Activated T-cell treated with anti-CD3 and anti-CD28 coated beads, Interleukin-2, amount 50 U/mL, for 72 hours (primary cell): ENCODE data around the gene LSM7. TPM values are rescaled to one million over a fixed set of nuclear protein-coding genes. Genes with fewer than 3 reads are reported as not detected.

Source experiments
- ATAC-seq, 2 donors: fragments of 150-1000 bp; cut with Tn5 transposase; replicated peaks in 1 of 2; 2 replicates each; pipeline ENCODE4 v1.10.0; 2021; ENCODE audit warnings: moderate library complexity in 2 of 2, mild to moderate bottlenecking in 1 of 2
- DNase-seq, 2 donors: peaks; one replicate each; pipeline ENCODE4 v3.0.0; 2021 to 2022; ENCODE audit warnings: mixed read lengths in 1 of 2
- H3K27ac Mint-ChIP-seq: one replicate; pipeline ENCODE4 v1.8.0; 2022; ENCODE audit warnings: mild to moderate bottlenecking, moderate library complexity, mixed read lengths
- H3K27me3 Mint-ChIP-seq: one replicate; pipeline ENCODE4 v1.8.0; 2022; ENCODE audit warnings: low read depth, mixed read lengths
- H3K36me3 Mint-ChIP-seq, 2 donors: one replicate each; pipeline ENCODE4 v1.8.0; 2022; ENCODE audit warnings: mixed read lengths in 2 of 2, mild to moderate bottlenecking in 1 of 2; ENCODE audit not compliant: insufficient read depth in 2 of 2
- H3K4me1 Mint-ChIP-seq: one replicate; pipeline ENCODE4 v1.8.0; 2022; ENCODE audit warnings: low read depth, mixed read lengths
- H3K4me3 Mint-ChIP-seq, 2 donors: one replicate each; pipeline ENCODE4 v1.8.0; 2022; ENCODE audit warnings: mild to moderate bottlenecking in 2 of 2, mixed read lengths in 2 of 2, moderate library complexity in 2 of 2
- H3K9me3 Mint-ChIP-seq, 2 donors: one replicate each; pipeline ENCODE4 v1.8.0; 2022; ENCODE audit warnings: mixed read lengths in 2 of 2
- total RNA-seq, 2 donors: library from RNA; stranded (reverse); gene quantifications; one replicate each; pipeline ENCODE4 v1.2.3, GENCODE V29; 2022

LSM7 gene
- total RNA-seq, 2 donors from 2014 or later = 74.7 to 84.5 TPM

DNA sequence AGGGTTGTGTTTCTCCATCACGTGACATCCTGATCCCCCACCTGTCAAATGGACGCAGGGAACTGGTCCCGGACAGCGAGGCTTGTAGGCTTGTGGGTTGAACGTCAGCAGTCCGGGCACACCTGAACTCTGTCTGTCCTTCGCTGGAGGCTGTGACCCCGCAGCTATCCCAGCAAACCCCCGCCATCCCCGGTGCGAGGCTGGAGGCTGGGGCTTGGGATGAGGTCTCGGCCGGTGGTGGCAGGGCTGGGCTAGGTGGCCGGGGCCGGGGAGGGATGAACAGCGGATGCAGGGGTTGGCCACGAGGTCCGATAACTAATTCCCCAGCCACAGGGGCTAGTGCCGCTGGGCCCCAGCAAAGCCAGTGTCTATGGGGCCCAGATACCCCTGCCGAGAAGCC, 8.8 kb downstream of the LSM7 start:
- peaks cover 5 to 9% of the 10 kb centered on the region in 2 donors for H3K36me3 Mint-ChIP-seq
- H3K27me3 Mint-ChIP-seq = no peaks in the 10 kb centered on the region
- peaks cover 4% of the 10 kb centered on the region in 2 donors for H3K9me3 Mint-ChIP-seq
- H3K4me1 Mint-ChIP-seq = no peaks in the 10 kb centered on the region
- no peak overlapping the region for H3K4me3 Mint-ChIP-seq
- DNase-seq (no peak), ATAC-seq (no peak)
- no peak overlapping the region for H3K27ac Mint-ChIP-seq

DNA sequence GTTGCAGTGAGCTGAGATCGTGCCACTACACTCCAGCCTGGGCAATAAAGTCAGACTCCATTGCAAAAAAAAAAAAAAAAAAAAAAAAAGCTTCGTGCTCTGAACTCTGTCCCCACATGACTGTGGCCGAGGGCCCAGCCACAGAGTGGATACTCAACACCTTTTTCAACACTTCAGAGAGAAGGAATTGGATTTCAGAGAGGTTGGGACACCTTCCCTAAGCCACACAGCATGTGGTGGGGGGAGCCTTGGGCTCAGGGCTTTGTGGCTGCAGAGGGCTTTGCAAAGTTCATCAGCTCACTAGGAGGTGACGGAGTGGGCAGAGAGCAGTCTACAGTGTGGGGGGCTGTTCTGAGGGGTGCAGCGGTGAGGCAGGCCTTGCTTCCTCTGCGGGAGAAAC, 9.5 kb downstream of the LSM7 start:
- ATAC-seq = no peak

DNA sequence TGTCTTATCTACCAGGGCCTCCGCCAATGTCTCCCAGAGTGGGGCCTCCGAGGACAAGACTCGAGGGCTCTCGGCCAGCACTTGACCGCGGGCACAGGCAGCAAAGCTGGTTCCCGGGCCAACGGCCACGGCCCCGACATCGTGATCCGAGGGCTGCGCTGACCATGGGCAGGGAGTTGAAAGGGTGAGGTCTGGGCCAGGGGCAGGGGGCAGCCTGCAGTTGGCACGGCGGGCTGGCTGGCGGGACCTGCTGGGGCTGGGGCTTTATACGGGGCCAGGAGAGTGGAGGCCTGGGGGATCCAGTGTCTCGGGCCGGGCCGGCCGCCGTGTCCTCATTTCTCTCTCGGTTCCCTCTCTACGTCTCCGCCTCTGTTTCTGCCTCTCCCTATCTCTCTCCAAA, 10.6 kb downstream of the LSM7 start:
- peaks cover 12% of the 10 kb centered on the region for H3K27me3 Mint-ChIP-seq
- H3K9me3 Mint-ChIP-seq = peaks cover 4% of the 10 kb centered on the region in 2 donors
- DNase-seq = no peak
- ATAC-seq = no peak
- H3K4me3 Mint-ChIP-seq = no peak overlapping the region
- H3K27ac Mint-ChIP-seq = no peak overlapping the region
- peaks cover 6% of the 10 kb centered on the region in 2 donors for H3K36me3 Mint-ChIP-seq
- H3K4me1 Mint-ChIP-seq = no peaks in the 10 kb centered on the region

More for the DNA sequence above, 9.5 kb downstream of the LSM7 start:
- Mint-ChIP-seq H3K4me1 (no peaks in the 10 kb centered on the region), H3K9me3 (peaks cover 4% of the 10 kb centered on the region in 2 donors), H3K36me3 (peaks cover 6 to 9% of the 10 kb centered on the region in 2 donors), H3K27me3 (peaks cover under 1% of the 10 kb centered on the region), H3K27ac (no peak overlapping the region), H3K4me3 (no peak overlapping the region)
- DNase-seq = no peak

DNA sequence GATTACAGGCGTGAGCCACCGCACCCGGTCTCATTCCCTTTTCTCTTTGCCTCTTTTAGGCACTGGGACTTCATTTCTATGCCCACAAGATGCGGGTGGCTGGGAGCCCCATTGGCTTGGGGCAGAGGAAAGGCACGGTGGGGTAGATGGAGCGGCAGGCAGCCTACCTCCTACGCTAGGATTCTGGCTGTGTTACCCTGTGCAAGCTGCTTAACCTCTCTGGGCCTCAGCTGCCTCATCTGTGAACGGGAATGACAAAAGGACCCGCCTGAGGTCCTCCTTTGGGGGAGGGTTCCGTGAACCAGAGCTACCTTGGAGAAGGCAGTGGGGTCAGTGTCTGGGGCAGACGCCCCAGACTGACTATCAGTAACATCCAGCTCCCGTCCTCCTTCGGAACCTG, 11.1 kb downstream of the LSM7 start:
- H3K9me3 Mint-ChIP-seq = peaks cover 4% of the 10 kb centered on the region in 2 donors
- H3K27ac Mint-ChIP-seq = no peak overlapping the region
- DNase-seq (no peak), ATAC-seq (no peak)
- H3K36me3 Mint-ChIP-seq = peaks cover 6% of the 10 kb centered on the region in 2 donors
- H3K4me3 Mint-ChIP-seq = no peak overlapping the region
- peaks cover 12% of the 10 kb centered on the region for H3K27me3 Mint-ChIP-seq
- no peaks in the 10 kb centered on the region for H3K4me1 Mint-ChIP-seq

DNA sequence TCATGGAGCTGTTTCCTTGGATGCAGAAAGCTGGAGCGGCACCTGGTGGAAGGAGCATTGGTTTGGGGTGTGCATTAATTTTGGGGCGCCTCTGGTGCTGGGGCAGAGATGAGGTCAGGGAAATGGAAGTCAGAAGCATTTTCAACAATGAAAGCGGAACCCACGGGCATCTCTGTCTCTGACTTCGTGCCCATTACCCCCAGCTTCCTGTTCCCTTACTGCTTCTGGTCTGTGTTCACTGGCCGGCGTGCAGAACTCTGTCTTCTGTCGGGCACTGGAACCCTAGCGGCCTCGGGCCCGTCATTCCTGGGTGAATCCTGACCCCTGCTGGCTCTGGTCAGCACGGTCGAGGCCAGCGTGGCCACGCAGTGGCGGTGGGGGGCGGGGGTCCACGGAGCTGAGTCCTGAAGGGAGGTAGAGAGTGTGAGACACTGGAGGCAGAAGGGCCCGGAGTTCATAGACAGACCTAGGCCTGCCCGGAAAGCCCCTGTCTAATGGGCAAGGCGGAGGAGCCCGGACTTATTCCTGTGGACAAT, 12.5 kb downstream of the LSM7 start:
- H3K4me3 Mint-ChIP-seq = no peak overlapping the region
- peaks cover 4 to 6% of the 10 kb centered on the region in 2 donors for H3K36me3 Mint-ChIP-seq
- no peaks in the 10 kb centered on the region for H3K4me1 Mint-ChIP-seq
- H3K9me3 Mint-ChIP-seq = peaks cover 4% of the 10 kb centered on the region in 2 donors
- peaks cover 12% of the 10 kb centered on the region for H3K27me3 Mint-ChIP-seq
- ATAC-seq = peak; percentile 61 to 62
- no peak overlapping the region for H3K27ac Mint-ChIP-seq
- peak; percentile 36 to 42 for DNase-seq

DNA sequence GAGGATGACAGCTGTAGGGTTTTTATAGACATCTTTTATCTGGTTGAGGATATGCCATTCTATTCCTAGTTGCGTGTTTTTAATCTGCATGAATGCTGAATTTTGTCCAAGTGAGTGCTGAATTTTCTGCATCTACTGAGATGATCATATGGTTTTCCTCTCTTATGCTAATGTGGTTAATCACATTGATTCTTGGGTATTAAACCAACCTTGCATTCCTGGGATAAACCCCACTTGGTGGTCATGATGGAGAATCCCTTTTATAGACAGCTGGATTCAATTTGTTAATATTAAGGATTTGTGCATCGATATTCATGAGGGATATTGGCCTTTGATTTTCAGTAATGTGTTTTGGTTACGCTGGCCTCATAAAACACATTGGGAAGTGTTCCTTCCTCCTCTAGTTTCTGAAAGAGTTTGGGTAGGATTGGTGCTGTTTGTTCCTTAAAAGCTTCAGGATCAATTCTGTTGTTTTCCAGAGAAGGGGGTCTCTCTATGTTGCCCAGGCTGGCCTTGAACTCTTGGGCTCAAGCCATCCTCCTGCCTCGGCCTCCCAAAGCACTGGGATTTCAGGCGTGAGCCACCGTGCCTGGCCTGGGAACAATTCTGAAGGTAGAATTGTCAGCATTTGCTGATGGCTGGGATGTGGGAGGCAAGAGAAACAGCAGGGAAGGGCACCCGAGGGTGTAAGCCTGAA, 13.1 kb downstream of the LSM7 start:
- no peak for DNase-seq
- peaks cover 12% of the 10 kb centered on the region for H3K27me3 Mint-ChIP-seq
- H3K4me3 Mint-ChIP-seq = no peak overlapping the region
- ATAC-seq = no peak
- H3K4me1 Mint-ChIP-seq = no peaks in the 10 kb centered on the region
- H3K9me3 Mint-ChIP-seq = peaks cover 4% of the 10 kb centered on the region in 2 donors
- no peak overlapping the region for H3K27ac Mint-ChIP-seq
- peaks cover 4 to 6% of the 10 kb centered on the region in 2 donors for H3K36me3 Mint-ChIP-seq

DNA sequence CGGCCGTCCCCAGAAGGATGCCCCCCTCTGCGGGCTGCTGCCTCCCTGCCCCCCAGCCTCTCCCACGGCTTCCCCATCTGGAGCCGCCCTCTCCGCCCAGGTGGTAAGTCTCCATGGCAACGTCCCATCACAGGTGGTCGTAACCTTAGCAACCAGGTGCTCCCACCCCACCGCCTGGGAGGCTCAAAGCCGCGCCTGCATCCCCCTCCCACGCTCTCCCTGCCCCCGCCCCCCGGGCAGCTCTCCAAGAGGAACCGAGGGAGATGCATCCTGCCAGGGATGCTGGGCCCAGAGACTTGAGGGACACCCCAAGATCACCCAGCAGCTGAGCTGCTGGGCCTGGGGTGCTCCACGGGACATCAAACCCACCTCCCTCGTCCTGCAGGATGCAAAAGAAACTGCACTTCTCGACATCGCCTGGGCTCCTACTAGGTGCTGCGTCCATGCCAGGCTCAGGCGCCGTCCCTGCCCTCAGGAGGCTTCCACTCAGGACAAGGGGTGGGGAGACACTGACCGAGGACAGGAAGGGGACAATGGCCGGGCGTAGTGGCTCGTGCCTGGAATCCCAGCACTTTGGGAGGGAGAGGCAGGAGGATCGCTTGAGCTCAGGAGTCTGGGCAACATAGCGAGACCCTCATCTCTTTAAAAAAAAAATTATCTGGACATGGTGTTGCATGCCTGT, 15.4 kb downstream of the LSM7 start:
- Mint-ChIP-seq H3K27ac (no peak overlapping the region), H3K36me3 (peaks cover 6% of the 10 kb centered on the region in 2 donors), H3K4me3 (no peak overlapping the region), H3K4me1 (no peaks in the 10 kb centered on the region), H3K9me3 (peaks cover 4% of the 10 kb centered on the region in 2 donors), H3K27me3 (peaks cover 29% of the 10 kb centered on the region)
- DNase-seq (no peak), ATAC-seq (no peak)

DNA sequence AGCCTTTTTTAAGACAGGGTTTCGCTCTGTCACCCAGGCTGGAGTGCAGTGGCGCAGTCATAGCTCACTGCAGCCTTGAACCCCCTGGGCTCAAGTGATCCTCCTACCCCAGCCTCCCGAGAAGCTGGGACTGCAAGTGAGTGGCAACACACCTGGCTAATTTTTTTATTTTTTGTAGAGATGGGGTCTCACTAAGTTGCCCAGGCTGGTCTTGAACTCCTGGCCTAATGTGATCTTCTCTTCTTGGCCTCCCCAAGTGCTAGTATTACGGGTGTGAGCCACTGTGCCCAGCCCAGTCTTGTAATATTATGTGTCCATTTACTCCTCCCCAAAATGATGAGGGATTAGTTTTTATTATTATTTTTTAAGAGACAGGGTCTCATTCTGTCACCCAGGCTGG, 17.3 kb downstream of the LSM7 start:
- Mint-ChIP-seq H3K27me3 (peaks cover 42% of the 10 kb centered on the region), H3K9me3 (peaks cover 4% of the 10 kb centered on the region in 2 donors), H3K27ac (no peak overlapping the region), H3K36me3 (peaks cover 6% of the 10 kb centered on the region in 2 donors), H3K4me3 (no peak overlapping the region), H3K4me1 (no peaks in the 10 kb centered on the region)
- DNase-seq (no peak), ATAC-seq (no peak)

DNA sequence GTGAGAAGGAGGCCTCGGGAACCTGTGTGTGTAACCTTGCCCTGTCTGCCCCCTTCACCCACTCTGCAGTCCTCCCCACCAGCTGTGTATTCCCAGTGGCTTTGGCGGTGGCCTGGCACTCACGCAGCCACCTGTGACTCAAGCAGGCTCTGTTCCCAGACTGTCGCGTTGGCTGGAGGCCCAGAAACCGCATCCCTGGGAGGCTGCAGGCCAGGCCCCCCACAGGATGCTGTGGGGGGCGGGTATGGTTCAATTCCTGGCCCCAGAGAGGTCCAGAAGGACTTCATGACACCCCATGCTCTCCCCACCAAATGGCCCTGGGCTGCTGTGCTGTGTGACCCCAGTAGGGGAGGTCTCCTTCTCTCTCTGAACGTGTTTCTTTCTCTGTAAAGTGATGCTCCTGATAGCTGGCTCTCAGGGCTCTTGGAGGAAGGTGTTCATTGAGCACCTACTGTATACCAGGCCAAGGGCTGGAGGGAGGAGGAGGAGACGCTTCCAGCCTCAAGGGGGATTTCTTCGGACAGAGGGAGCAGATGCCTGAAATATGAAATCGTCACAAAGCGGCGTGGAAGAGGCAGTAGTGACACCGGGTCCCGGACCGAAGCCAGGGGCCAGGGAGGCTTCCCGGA, 18.5 kb downstream of the LSM7 start:
- no peak overlapping the region for H3K4me3 Mint-ChIP-seq
- peaks cover 55% of the 10 kb centered on the region for H3K27me3 Mint-ChIP-seq
- ATAC-seq (no peak), DNase-seq (no peak)
- no peaks in the 10 kb centered on the region for H3K4me1 Mint-ChIP-seq
- H3K36me3 Mint-ChIP-seq = peaks cover 3 to 4% of the 10 kb centered on the region in 2 donors
- no peak overlapping the region for H3K27ac Mint-ChIP-seq
- H3K9me3 Mint-ChIP-seq = peaks cover under 1 to 2% of the 10 kb centered on the region in 2 donors

DNA sequence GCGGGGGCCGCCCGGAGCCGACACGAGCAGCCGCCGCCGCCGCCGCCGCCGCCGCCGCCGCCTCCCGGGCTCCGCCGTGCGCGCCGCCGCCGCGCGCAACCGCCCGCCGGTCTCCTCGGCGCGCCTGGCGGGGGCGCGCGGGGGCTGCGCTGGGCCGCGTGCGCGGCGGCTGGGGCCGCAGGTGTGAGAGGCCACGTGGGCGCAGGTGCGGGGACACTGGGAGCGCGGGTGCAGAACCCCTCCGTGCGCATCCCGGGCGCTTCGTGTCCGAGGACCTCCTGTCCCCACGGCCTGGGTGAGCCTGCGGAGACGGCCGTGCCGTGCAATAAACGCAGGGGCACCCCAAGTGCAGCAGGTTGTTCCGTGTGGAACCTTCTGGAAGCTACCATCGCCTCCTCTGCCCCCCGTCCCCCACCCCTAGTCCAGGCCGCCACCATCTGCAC, 20.3 kb downstream of the LSM7 start, which contains the start of gene LINGO3:
Gene LINGO3, minus strand, starts transcription at position 41 of the 443 bp plus-strand sequence. CDS start 16,378 bp downstream, outside the sequence.
- Mint-ChIP-seq H3K27me3 (peaks cover 63% of the 10 kb centered on the region), H3K4me1 (peaks cover 1% of the 10 kb centered on the region), H3K9me3 (no peaks in the 10 kb centered on the region), H3K27ac (no peak within 1 kb of the TSS), H3K4me3 (peak within 1 kb of the TSS; percentile 62 to 69), H3K36me3 (peaks cover 0 to 2% of the 10 kb centered on the region in 2 donors)
- DNase-seq = no peak
- ATAC-seq = no peak

DNA sequence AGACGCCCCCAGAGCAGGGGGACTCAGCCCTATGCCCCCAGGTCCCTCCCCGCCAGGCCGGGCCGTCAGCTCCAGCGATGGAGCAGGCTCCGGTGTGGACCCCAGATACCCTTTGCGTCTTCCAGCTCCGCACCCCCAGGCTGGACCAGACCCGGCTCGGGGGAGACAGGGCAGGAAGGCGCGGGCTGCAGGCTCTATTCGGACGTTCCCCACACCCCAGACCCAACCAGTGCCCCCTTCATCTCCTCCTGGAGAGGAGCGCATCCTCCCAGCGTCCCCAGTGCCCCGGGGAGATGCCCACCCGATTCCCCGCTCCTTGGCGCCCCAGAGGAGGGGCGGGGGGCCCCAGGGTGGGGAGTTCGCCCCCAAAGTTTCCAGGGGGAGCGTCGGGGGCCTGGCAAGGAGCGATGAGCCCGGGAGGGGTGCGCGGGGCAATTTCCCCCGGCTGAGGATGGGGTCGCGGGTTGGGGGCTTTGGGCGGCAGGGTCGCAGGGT, 20.8 kb downstream of the LSM7 start:
- H3K4me3 Mint-ChIP-seq = peak overlapping the region in 1 of 2 donors; percentile 15
- DNase-seq (no peak), ATAC-seq (no peak)
- H3K4me1 Mint-ChIP-seq = peaks cover 7% of the 10 kb centered on the region
- no peaks in the 10 kb centered on the region for H3K9me3 Mint-ChIP-seq
- H3K27me3 Mint-ChIP-seq = peaks cover 64% of the 10 kb centered on the region
- no peak overlapping the region for H3K27ac Mint-ChIP-seq
- H3K36me3 Mint-ChIP-seq = peaks cover 0 to 2% of the 10 kb centered on the region in 2 donors

DNA sequence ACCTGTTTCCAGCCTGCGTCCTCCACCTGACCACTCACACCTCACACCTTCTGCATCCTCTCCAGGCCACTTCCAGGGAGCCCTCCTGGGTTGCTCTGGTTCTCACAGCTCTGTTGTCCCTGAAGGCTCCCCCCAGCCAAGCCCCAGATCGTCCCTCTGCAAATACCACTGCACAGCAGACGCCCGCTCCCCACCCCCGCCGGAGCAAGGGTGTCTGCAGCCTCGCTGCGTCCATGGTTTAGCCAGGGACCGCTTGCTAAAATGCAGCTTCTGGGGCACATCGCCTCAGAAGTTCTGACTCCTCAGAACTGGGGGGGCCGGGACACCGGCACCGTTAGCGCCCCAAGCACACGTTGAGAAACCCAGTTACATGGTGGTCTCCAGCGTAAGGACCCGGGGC, 21.4 kb downstream of the LSM7 start:
- Mint-ChIP-seq H3K4me3 (peak overlapping the region in 1 of 2 donors; percentile 4), H3K9me3 (no peaks in the 10 kb centered on the region), H3K27me3 (peaks cover 64% of the 10 kb centered on the region), H3K36me3 (peaks cover 0 to 2% of the 10 kb centered on the region in 2 donors), H3K27ac (no peak overlapping the region), H3K4me1 (peaks cover 7% of the 10 kb centered on the region)
- ATAC-seq = no peak
- no peak for DNase-seq
